ENCODE results near the gene SH2D4B. TPM values are rescaled to one million over a fixed set of nuclear protein-coding genes. Genes with fewer than 3 reads are reported as not detected.

Gene SH2D4B
- total RNA-seq, 2 experiments from 2014 or later, result 0.11 TPM; not detected in 1

DNA sequence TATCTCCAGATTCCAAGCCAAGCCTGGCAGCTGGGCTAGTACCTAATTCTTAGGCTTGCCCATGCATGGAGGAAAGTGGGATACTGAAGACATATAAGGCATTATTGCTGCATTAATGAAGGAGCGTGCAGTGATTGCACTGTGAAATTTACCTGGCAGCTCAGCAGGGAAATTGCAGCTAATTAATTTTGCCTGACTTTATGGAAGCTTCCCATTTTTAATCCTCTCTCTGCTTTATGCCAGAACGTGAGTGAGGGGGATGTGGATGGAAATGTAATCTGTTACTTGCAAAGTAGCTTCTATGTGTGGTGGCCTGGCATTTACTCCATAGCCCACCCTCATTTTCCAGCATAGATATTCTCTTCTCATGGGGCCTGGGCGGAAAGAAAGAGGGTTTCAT lies 134.9 kb downstream of the SH2D4B start:
- Mint-ChIP-seq H3K27ac (no peak overlapping the region), H3K27me3 (peaks cover 4% of the 10 kb centered on the region), H3K9me3 (ENCODE audit: low read depth) (no peaks in the 10 kb centered on the region), H3K4me3 (no peak overlapping the region), H3K4me1 (no peaks in the 10 kb centered on the region), H3K36me3 (ENCODE audit: low read depth) (no peaks in the 10 kb centered on the region)
- ChIA-PET CTCF (interaction anchor here (1.9 kb wide), 1 partner anchor 10 kb away, joined by 14 read pairs; no protein-coding TSS in a partner anchor), POLR2A (no interaction called here)
- ATAC-seq (no peak), DNase-seq (no peak)
- intact Hi-C loops (cut with DNase I, micrococcal nuclease), result no loop called here

DNA sequence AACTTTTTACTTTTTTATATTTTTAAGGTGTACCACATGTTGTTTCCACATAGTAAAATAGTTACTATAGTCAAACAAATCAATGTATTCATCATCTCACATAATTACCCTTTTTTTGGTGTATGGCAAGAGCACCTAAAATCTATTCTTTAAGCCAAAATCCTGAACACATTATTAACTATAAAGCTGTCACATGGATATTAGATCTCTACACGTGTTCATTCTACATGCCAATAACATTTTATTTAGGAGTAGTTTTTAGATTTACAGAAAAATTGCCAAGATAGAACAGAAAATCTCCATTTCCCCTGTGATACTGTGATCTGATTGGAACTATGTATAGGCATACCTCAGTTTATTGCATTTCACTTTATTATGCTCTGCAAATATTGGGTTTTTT lies 137.1 kb downstream of the SH2D4B start:
- ATAC-seq, result no peak
- no peak overlapping the region for H3K4me3 Mint-ChIP-seq
- ChIA-PET CTCF (no interaction called here), POLR2A (no interaction called here)
- intact Hi-C loops (cut with DNase I, micrococcal nuclease), result no loop called here
- H3K27ac Mint-ChIP-seq, result no peak overlapping the region
- peaks cover 6% of the 10 kb centered on the region for H3K27me3 Mint-ChIP-seq
- H3K9me3 Mint-ChIP-seq (ENCODE audit: low read depth), result no peaks in the 10 kb centered on the region
- H3K4me1 Mint-ChIP-seq, result no peaks in the 10 kb centered on the region
- DNase-seq, result no peak
- no peaks in the 10 kb centered on the region for H3K36me3 Mint-ChIP-seq (ENCODE audit: low read depth)

DNA sequence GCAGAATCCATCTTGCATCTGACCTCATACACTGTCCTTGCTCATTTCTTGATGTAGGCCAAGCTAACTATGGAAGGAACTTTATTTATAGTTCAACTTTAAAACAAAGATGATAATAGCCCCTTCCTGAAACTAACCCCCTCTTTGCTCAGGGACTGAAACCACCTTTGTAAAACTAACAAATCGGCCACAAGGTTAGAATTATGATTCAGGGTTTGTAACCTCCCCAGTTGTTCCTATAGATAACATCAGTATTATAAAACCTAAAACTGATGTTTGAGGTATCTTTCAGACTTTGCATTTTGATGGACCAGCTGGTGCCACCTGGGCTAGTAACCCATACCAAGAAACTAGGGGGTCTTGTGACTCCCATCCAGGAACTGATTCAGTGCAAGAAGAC lies 143.4 kb downstream of the SH2D4B start:
- ATAC-seq, result no peak
- no peak for DNase-seq
- Mint-ChIP-seq H3K27ac (no peak overlapping the region), H3K4me1 (peaks cover 2% of the 10 kb centered on the region), H3K4me3 (no peak overlapping the region), H3K9me3 (ENCODE audit: low read depth) (no peaks in the 10 kb centered on the region), H3K27me3 (peaks cover 6% of the 10 kb centered on the region), H3K36me3 (ENCODE audit: low read depth) (no peaks in the 10 kb centered on the region)
- ChIA-PET CTCF (interaction anchor here (0.6 to 0.7 kb wide), 2 partner anchors 18 to 200 kb away, joined by 3 to 4 read pairs; no protein-coding TSS in a partner anchor), POLR2A (no interaction called here)
- intact Hi-C loops (cut with DNase I, micrococcal nuclease), result loop anchor here in 1 of 2 experiments (5.0 kb wide), 1 partner anchor 336 kb away; no protein-coding TSS in a partner anchor

DNA sequence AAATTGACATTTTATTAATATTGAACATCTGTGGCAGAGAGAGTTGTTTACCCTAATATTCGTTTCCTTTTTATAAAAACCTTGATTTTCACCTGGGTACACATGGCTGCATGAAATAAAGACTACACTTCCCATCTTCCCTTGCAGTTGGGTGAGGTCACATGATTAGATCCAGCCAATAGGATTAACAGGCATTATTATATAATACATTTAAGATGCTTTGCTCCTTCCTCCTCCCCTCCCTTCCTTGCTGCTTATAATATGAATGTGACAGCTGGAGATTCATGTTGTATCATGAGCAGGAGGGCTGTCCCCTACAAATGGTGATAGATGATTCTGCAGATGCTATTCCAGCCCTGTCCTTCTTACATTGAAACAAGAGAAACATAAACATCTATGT lies 146.6 kb downstream of the SH2D4B start:
- POLR2A ChIA-PET, result no interaction called here
- no peak for DNase-seq
- ATAC-seq, result peak; percentile 44
- no peaks in the 10 kb centered on the region for H3K9me3 Mint-ChIP-seq (ENCODE audit: low read depth)
- H3K4me3 Mint-ChIP-seq, result no peak overlapping the region
- H3K36me3 Mint-ChIP-seq (ENCODE audit: low read depth), result no peaks in the 10 kb centered on the region
- CTCF ChIA-PET, result interaction anchor here (0.6 to 1.5 kb wide), 4 partner anchors 16 to 1998 kb away, joined by 3 to 5 read pairs (median 4); no protein-coding TSS in a partner anchor
- intact Hi-C loops (cut with DNase I, micrococcal nuclease), result loop anchor here in 1 of 2 experiments (5.0 kb wide), 1 partner anchor 333 kb away; no protein-coding TSS in a partner anchor
- H3K27me3 Mint-ChIP-seq, result no peaks in the 10 kb centered on the region
- H3K27ac Mint-ChIP-seq, result no peak overlapping the region
- peaks cover 2% of the 10 kb centered on the region for H3K4me1 Mint-ChIP-seq

DNA sequence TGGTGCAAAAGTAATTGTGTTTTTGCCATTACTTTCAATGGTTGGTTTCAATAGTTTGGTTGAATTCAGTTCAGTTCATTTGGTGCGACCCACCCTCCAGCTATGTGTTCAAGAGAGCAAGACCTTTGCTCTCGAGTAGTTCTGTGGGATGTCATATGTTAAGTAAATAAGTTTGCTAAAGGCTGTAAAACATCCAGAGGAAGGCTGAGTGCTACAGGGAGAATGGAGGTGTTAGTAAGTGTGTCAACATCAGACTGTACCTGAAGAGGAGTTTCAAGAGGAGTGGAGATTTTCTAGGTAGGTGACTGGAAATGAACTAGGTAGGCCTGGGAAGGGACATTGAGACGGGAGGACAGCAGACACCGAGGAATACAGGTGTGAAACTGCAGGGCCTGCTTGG lies 147.7 kb downstream of the SH2D4B start:
- Mint-ChIP-seq H3K27me3 (peaks cover 5% of the 10 kb centered on the region), H3K4me1 (peaks cover 2% of the 10 kb centered on the region), H3K36me3 (ENCODE audit: low read depth) (no peaks in the 10 kb centered on the region), H3K9me3 (ENCODE audit: low read depth) (no peaks in the 10 kb centered on the region), H3K4me3 (no peak overlapping the region), H3K27ac (no peak overlapping the region)
- CTCF ChIA-PET, result interaction anchor here (1.5 kb wide), 1 partner anchor 15 kb away, joined by 5 read pairs; no protein-coding TSS in a partner anchor
- no peak for ATAC-seq
- POLR2A ChIA-PET, result no interaction called here
- intact Hi-C loops (cut with DNase I, micrococcal nuclease), result no loop called here
- DNase-seq, result no peak

DNA sequence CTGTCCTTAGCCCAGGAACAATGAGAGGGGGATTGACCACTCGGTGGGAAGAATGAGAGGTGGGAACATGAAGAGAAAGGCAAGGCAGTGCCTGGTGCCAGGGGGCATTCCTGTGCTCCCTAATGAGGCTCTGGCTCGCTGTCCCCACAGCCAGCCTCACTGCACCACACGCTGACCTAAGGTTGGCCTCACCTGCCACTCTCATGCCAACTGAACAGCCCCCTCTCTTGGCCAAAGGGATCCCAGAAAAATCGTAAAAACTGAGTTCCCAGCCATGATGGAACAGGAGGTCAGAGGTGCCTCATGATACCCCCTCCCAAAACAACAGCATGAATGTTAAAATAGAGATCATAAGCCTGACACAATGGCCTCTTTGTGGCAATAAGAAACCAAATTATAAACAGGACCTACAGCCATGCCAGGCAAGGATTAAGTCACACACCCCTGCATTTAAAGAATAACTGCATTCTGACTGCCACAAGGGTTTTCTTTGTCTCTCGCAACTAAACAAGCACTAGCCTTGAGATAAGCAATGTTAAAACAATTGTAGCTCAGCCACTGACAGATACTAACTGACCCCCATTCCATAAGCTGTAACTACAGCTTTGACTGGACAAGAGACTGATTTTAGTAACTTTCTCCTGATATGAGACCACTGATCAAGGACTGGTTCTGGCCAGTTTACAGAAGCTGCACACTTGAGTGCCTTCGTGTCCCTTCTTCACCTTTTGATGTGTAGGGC lies 149.2 kb downstream of the SH2D4B start:
- Mint-ChIP-seq H3K4me3 (no peak overlapping the region), H3K27me3 (peaks cover 8% of the 10 kb centered on the region), H3K27ac (no peak overlapping the region), H3K9me3 (ENCODE audit: low read depth) (no peaks in the 10 kb centered on the region), H3K36me3 (ENCODE audit: low read depth) (no peaks in the 10 kb centered on the region), H3K4me1 (peaks cover 2% of the 10 kb centered on the region)
- DNase-seq, result no peak
- ATAC-seq, result no peak
- CTCF ChIA-PET, result interaction anchor here (0.7 to 0.9 kb wide), 2 partner anchors 24 to 989 kb away, joined by 3 to 5 read pairs; no protein-coding TSS in a partner anchor
- intact Hi-C loops (cut with DNase I, micrococcal nuclease), result no loop called here
- POLR2A ChIA-PET, result no interaction called here

DNA sequence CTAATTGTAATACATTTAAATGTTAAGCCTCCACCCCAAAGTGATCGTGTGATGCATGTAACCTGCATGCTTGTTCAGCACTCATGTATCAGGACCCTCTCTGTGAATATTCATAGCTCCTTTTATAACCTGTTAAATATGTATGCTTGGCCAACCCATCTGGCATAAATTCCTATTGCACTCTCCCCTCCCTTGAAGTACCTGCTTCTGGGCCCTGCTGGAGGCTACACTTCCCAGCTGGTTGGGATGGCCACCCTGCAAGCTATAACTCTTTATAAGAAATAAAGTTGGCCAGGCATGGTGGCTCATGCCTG lies 149.7 kb downstream of the SH2D4B start:
- ATAC-seq (no peak), DNase-seq (no peak)
- peaks cover 8% of the 10 kb centered on the region for H3K27me3 Mint-ChIP-seq
- H3K4me1 Mint-ChIP-seq, result peaks cover 2% of the 10 kb centered on the region
- no peaks in the 10 kb centered on the region for H3K9me3 Mint-ChIP-seq (ENCODE audit: low read depth)
- no peak overlapping the region for H3K27ac Mint-ChIP-seq
- H3K4me3 Mint-ChIP-seq, result no peak overlapping the region
- intact Hi-C loops (cut with DNase I, micrococcal nuclease), result no loop called here
- ChIA-PET CTCF (interaction anchor here (0.7 to 0.9 kb wide), 2 partner anchors 24 to 988 kb away, joined by 3 to 5 read pairs; no protein-coding TSS in a partner anchor), POLR2A (no interaction called here)
- no peaks in the 10 kb centered on the region for H3K36me3 Mint-ChIP-seq (ENCODE audit: low read depth)

DNA sequence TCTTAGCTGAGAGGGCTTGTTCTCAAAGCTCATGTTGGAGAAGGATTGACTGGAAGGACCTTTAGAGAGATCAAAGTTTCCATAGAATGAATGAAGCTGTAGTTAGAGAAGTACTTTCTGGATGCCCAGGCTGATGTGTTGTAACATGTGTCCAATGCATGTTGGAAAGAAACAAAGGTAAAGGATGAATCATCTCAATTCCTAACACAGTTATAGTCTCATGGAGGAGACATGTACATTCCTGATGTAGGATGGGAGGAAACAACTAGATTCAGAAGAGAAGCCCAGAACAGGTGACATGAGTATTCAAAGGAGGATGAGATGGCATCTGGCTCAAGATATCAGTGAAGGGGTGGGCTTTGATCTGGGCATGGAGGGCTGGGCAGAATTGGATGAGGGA lies 152.7 kb downstream of the SH2D4B start:
- peaks cover 8% of the 10 kb centered on the region for H3K27me3 Mint-ChIP-seq
- H3K9me3 Mint-ChIP-seq (ENCODE audit: low read depth), result no peaks in the 10 kb centered on the region
- no peak overlapping the region for H3K27ac Mint-ChIP-seq
- no peaks in the 10 kb centered on the region for H3K36me3 Mint-ChIP-seq (ENCODE audit: low read depth)
- H3K4me3 Mint-ChIP-seq, result no peak overlapping the region
- ATAC-seq (no peak), DNase-seq (no peak)
- intact Hi-C loops (cut with DNase I, micrococcal nuclease), result loop anchor here in 1 of 2 experiments (10.0 kb wide), 1 partner anchor 246 kb away; no protein-coding TSS in a partner anchor
- CTCF ChIA-PET, result interaction anchor here (1.0 kb wide), 1 partner anchor 9 kb away, joined by 3 read pairs; no protein-coding TSS in a partner anchor
- no peaks in the 10 kb centered on the region for H3K4me1 Mint-ChIP-seq
- POLR2A ChIA-PET, result no interaction called here

DNA sequence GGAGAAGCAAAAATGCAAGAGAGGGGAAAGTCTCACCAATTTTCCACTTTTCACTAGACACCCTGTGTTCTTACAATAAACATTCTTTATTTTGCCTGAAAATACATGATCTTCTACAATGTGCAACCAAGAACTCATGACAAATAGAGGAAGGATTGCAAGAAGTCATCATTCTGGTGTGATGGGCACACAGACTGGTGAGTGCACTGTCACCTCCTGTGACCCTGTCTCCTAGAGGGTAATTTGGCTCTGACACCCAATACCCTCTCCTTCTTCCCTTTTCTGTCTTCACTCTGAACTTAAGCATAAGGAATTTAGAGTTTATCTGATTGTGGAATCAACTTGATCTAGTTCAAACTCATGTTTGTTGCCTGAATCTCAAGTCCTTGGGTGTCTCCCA lies 153.7 kb downstream of the SH2D4B start:
- CTCF ChIA-PET, result no interaction called here
- no peak for ATAC-seq
- Mint-ChIP-seq H3K27me3 (peaks cover 8% of the 10 kb centered on the region), H3K4me3 (no peak overlapping the region), H3K4me1 (no peaks in the 10 kb centered on the region), H3K27ac (no peak overlapping the region), H3K9me3 (ENCODE audit: low read depth) (no peaks in the 10 kb centered on the region), H3K36me3 (ENCODE audit: low read depth) (no peaks in the 10 kb centered on the region)
- intact Hi-C loops (cut with DNase I, micrococcal nuclease), result loop anchor here in 1 of 2 experiments (10.0 kb wide), 1 partner anchor 247 kb away; no protein-coding TSS in a partner anchor
- POLR2A ChIA-PET, result no interaction called here
- DNase-seq, result no peak

DNA sequence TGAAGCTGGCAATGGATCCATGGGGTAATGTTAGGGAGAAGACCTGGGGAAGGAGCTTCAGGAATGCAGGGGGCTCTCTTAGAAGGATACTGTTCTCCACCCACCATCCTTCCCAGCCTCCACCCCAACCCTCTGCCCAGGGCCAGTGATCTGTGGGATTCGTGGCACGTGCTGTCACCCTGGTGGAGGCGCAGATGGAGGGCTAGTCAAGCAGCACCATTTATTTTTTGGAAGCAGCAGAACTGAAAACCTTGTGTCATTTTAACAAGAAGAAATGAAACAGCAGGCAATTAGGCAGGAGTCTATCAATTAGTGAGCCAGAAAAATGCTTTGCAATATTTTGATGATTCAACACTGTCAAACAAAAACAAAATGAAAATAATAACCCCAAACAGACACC lies 155.9 kb downstream of the SH2D4B start:
- intact Hi-C loops (cut with DNase I, micrococcal nuclease), result loop anchor here in 1 of 2 experiments (10.0 kb wide), 1 partner anchor 249 kb away; no protein-coding TSS in a partner anchor
- no peak for DNase-seq
- ATAC-seq, result no peak
- H3K4me3 Mint-ChIP-seq, result no peak overlapping the region
- H3K36me3 Mint-ChIP-seq (ENCODE audit: low read depth), result no peaks in the 10 kb centered on the region
- ChIA-PET POLR2A (no interaction called here), CTCF (interaction anchor here (1.1 kb wide), 1 partner anchor 21 kb away, joined by 5 read pairs; no protein-coding TSS in a partner anchor)
- H3K4me1 Mint-ChIP-seq, result no peaks in the 10 kb centered on the region
- no peak overlapping the region for H3K27ac Mint-ChIP-seq
- no peaks in the 10 kb centered on the region for H3K9me3 Mint-ChIP-seq (ENCODE audit: low read depth)
- peaks cover 8% of the 10 kb centered on the region for H3K27me3 Mint-ChIP-seq

DNA sequence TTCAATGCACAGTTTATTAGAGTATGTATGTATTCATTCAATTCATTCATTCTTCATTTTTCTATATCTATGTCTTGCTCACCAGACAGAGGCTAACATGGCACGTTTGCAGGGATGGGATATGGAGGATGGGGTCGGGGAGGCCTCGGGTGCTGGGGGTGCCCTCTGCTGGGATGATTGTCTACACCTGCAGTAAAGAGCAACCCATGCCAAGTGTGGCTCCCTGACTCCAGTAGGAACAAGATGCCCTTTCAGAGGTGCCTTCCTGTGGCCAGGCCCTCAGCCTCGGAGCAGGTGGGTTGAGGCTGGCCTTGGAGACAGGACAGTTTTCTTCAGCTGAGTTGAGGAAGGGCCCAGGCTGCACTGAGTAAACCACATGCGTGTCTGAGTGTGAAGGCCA lies 157.2 kb downstream of the SH2D4B start:
- intact Hi-C loops (cut with DNase I, micrococcal nuclease), result loop anchor here (5.0 to 10.0 kb wide), 3 partner anchors 232 to 487 kb away; no protein-coding TSS in a partner anchor
- Mint-ChIP-seq H3K4me1 (no peaks in the 10 kb centered on the region), H3K27ac (no peak overlapping the region), H3K27me3 (peaks cover 5% of the 10 kb centered on the region), H3K4me3 (no peak overlapping the region), H3K9me3 (ENCODE audit: low read depth) (no peaks in the 10 kb centered on the region), H3K36me3 (ENCODE audit: low read depth) (no peaks in the 10 kb centered on the region)
- DNase-seq, result peak; percentile 9
- ChIA-PET CTCF (interaction anchor here (0.9 kb wide), 1 partner anchor 31 kb away, joined by 3 read pairs; no protein-coding TSS in a partner anchor), POLR2A (no interaction called here)
- ATAC-seq, result no peak

Measured in activated CD4-positive, alpha-beta T cell treated with anti-CD3 and anti-CD28 coated beads for 36 hours (primary cell).